ENCODE data around the gene FAM111B. TPM values are rescaled to one million over a fixed set of nuclear protein-coding genes. Genes with fewer than 3 reads are reported as not detected.
"Not testable (repeated sequence)": the region's sequence is repeated elsewhere in the genome, so short reads cannot be mapped to it uniquely, and the experiment has no call there.

The FAM111B gene
- total and polyA plus RNA-seq, 2 of the 4 experiments (the other 2 are of a cell fraction): 3.2 to 9.3 TPM

DNA sequence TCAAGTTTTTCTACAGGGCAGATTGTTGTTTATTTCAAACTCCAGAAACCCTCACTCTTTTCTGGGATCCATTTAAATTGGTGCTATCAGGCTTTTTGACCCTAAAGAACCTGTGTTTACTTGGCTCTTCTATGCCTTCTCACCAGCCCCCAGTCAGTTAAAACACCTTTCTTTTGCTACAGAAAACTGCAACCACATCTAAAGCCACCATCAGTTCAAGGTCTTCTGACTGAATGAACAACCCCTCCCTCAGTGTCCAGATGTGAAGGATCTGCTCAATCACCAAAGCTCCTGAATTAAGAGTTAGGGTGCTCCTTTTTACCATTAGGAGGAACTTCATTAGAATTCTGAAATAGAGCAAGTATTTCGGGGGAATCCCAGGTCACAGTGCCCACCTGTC lies 28.0 kb upstream of the FAM111B start:
- Histone ChIP-seq H3K4ac (ENCODE audit: low read depth, low read length) (no peak overlapping the region), H2AFZ (replicated peaks; ENCODE audit: low read length, poor library complexity) (no peak overlapping the region), H2BK120ac (ENCODE audit: low read depth, low read length) (no peak overlapping the region), H3K9me3 (ENCODE audit: control insufficient read depth, insufficient read depth, low read length) (no peaks in the 10 kb centered on the region), H2AK9ac (replicated peaks; ENCODE audit: low read depth, low read length, poor library complexity) (no peak overlapping the region), H3K4me3 (ENCODE audit: insufficient read depth, low read depth, low read length) (no peak overlapping the region), H3K4me1 (ENCODE audit: control insufficient read depth, insufficient read depth, low read length) (no peaks in the 10 kb centered on the region), H3K27me3 (ENCODE audit: control insufficient read depth, insufficient read depth, low read length) (no peaks in the 10 kb centered on the region; the same call in none of the 2 replicates), H4K8ac (ENCODE audit: low read depth in 2 of 2, low read length in 2 of 2) (no peak overlapping the region), H3K27ac (ENCODE audit: insufficient read depth, low read length) (no peak overlapping the region), H3K36me3 (ENCODE audit: control insufficient read depth, insufficient read depth, low read length) (no peaks in the 10 kb centered on the region), H4K20me1 (ENCODE audit: insufficient read depth, low read length) (no peaks in the 10 kb centered on the region), H2BK20ac (ENCODE audit: low read depth, low read length) (no peak overlapping the region), H3K56ac (ENCODE audit: extremely low read depth, insufficient read depth, low read length) (no peak overlapping the region), H3K9me1 (ENCODE audit: insufficient read depth, low read length) (no peaks in the 10 kb centered on the region), H4K91ac (ENCODE audit: insufficient read depth, low read depth, low read length) (no peak overlapping the region), H3K23ac (ENCODE audit: low read depth, low read length) (no peak overlapping the region), H3K9ac (ENCODE audit: low read depth, low read length) (no peak overlapping the region), H3K18ac (ENCODE audit: low read depth, low read length) (no peak overlapping the region), H3K4me2 (ENCODE audit: low read depth, low read length) (no peak overlapping the region), H4K5ac (ENCODE audit: low read depth, low read length) (no peak overlapping the region), H3K14ac (replicated peaks; ENCODE audit: low read depth, low read length) (no peak overlapping the region), H2BK5ac (ENCODE audit: low read depth, low read length, poor library complexity, severe bottlenecking) (no peak overlapping the region), H3K79me1 (ENCODE audit: low read depth in 1 of 2, low read length in 2 of 2) (no peaks in the 10 kb centered on the region), H2AK5ac (ENCODE audit: low read depth, low read length) (no peak overlapping the region), H2BK15ac (ENCODE audit: low read depth, low read length) (no peak overlapping the region)
- no CpG with 5 or more reads among the region's 1 CpG for WGBS, 2 experiments (ENCODE audit: extremely low coverage in 2 of 2, insufficient read length in 1 of 2)
- TF ChIP-seq MAZ (IDR thresholded peaks at IDR 0.05; ENCODE audit: borderline replicate concordance, low read depth, low read length) (no peak), MXI1 (IDR thresholded peaks at IDR 0.05; ENCODE audit: borderline replicate concordance, low read depth, low read length) (no peak)
- no peak for ATAC-seq (ENCODE audit: low read depth)
- in situ Hi-C loops (cut with MboI; ENCODE audit: low sequenced_read_pairs) (no loop called here), intact Hi-C loops (cut with micrococcal nuclease) (no loop called here), dilution Hi-C loops (cut with HindIII; ENCODE audit: low sequenced_read_pairs, unreplicated experiment) (no loop called here)
- ChIA-PET CTCF (no interaction called here), POLR2A (ENCODE audit: unreplicated experiment) (no interaction called here)
- no TSS peak for BruUV-seq (replicated peaks)
- no peak for DNase-seq

DNA sequence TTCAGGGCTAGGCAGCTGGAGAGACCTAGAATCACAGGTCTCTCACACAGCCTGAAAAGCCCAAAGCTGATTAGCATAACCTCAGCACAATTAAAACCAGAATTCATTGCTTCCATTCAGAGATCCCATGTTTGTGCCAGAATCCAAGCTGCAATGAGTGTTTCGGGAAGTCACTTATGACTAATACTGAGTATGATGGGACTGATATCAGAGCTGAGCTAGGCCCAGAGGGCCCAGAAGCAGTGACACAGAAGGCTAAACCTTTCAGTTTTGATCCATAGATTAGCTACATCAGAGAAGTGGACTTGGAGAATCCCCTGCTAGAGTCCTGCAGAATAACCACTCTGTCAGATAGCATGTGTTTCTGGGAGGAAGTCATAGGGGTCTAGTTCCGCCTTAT lies 26.6 kb upstream of the FAM111B start:
- CTCF ChIA-PET; BruUV-seq (replicated peaks); ATAC-seq (ENCODE audit: low read depth): not testable (repeated sequence)

More for the DNA sequence above, 26.6 kb upstream of the FAM111B start:
- H3K9me3 ChIP-seq (ENCODE audit: control insufficient read depth, insufficient read depth, low read length); H3K9ac ChIP-seq (ENCODE audit: low read depth, low read length); H2BK5ac ChIP-seq (ENCODE audit: low read depth, low read length, poor library complexity, severe bottlenecking); POLR2A ChIA-PET (ENCODE audit: unreplicated experiment); H3K27me3 ChIP-seq (ENCODE audit: control insufficient read depth, insufficient read depth, low read length); H2BK15ac ChIP-seq (ENCODE audit: low read depth, low read length); H3K4me3 ChIP-seq (ENCODE audit: insufficient read depth, low read depth, low read length); H2AFZ ChIP-seq (replicated peaks; ENCODE audit: low read length, poor library complexity); intact Hi-C loops (cut with micrococcal nuclease); in situ Hi-C loops (cut with MboI; ENCODE audit: low sequenced_read_pairs); H3K23ac ChIP-seq (ENCODE audit: low read depth, low read length); H3K14ac ChIP-seq (replicated peaks; ENCODE audit: low read depth, low read length); H3K4ac ChIP-seq (ENCODE audit: low read depth, low read length); H3K4me2 ChIP-seq (ENCODE audit: low read depth, low read length); H4K91ac ChIP-seq (ENCODE audit: insufficient read depth, low read depth, low read length); H3K79me1 ChIP-seq (ENCODE audit: low read depth in 1 of 2, low read length in 2 of 2); H3K4me1 ChIP-seq (ENCODE audit: control insufficient read depth, insufficient read depth, low read length); H4K20me1 ChIP-seq (ENCODE audit: insufficient read depth, low read length); H3K27ac ChIP-seq (ENCODE audit: insufficient read depth, low read length); dilution Hi-C loops (cut with HindIII; ENCODE audit: low sequenced_read_pairs, unreplicated experiment); H2BK120ac ChIP-seq (ENCODE audit: low read depth, low read length); H2AK9ac ChIP-seq (replicated peaks; ENCODE audit: low read depth, low read length, poor library complexity); H3K36me3 ChIP-seq (ENCODE audit: control insufficient read depth, insufficient read depth, low read length); H2AK5ac ChIP-seq (ENCODE audit: low read depth, low read length); H4K8ac ChIP-seq (ENCODE audit: low read depth in 2 of 2, low read length in 2 of 2); H3K56ac ChIP-seq (ENCODE audit: extremely low read depth, insufficient read depth, low read length); H2BK20ac ChIP-seq (ENCODE audit: low read depth, low read length); DNase-seq; H4K5ac ChIP-seq (ENCODE audit: low read depth, low read length); H3K9me1 ChIP-seq (ENCODE audit: insufficient read depth, low read length); H3K18ac ChIP-seq (ENCODE audit: low read depth, low read length): not testable (repeated sequence)
- no CpG with 5 or more reads among the region's 2 CpGs for WGBS, 2 experiments (ENCODE audit: extremely low coverage in 2 of 2, insufficient read length in 1 of 2)
